ENCODE measurements around the gene HUS1B.
"Not testable (repeated sequence)": the region's sequence is repeated elsewhere in the genome, so short reads cannot be mapped to it uniquely, and the experiment has no call there.

The HUS1B gene

DNA sequence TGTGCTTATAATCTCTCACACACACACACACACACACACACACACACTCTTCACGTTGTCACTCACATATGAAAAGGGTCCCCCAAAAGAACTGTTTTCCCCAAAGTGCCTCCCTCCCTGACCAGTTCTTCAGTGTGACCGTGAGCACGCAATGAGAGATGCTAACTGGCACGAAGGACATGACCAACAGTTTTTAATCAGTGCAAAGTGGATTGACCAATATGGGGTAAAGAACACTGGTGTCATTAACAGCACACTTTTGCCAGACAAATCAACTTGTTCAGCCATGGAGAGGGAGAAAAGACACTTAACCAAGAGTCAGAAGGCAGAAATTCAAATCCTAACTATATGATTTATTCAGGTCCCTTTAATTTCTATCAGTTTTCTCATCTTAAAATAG lies 21.0 kb upstream of the HUS1B start:
- no peak for DNase-seq

DNA sequence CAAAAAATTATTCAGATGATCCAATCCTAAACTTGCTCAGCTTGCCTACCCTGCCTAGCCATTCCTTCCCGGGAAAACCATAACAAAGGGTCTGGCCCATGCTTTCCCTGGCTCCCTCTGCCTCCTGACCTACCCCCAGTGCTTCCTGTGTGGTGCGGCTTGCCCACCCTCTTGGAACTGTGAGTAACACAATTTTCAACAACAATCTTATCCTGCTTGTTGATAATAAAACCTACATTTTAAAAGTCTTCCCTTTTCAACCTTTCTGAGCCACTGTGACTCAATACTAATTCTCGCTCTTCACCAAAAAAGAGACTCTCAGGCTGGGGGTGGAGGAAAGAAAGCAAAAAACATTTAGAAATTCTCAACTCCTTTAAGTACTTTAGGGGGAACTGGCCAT lies 18.1 kb upstream of the HUS1B start:
- DNase-seq = no peak

DNA sequence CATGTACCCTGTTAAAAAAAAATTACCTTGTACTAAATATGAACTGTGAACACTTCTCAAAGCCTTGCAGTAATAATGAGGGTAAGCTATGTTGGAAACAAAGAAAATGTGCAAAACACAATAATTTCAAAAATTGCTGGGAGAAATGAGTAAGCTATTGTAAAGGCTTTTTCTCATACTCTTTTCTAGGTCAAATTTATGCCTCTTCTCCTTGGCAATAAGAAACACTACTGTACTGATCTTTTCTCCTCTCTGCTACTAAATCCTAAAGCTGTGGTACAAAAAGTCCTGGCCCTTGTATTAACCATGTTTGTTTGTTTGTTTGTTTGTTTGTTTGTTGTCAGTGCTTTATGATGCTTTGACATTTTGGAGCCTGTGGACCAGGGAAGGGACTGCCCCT lies 17.5 kb upstream of the HUS1B start:
- no peak for DNase-seq

DNA sequence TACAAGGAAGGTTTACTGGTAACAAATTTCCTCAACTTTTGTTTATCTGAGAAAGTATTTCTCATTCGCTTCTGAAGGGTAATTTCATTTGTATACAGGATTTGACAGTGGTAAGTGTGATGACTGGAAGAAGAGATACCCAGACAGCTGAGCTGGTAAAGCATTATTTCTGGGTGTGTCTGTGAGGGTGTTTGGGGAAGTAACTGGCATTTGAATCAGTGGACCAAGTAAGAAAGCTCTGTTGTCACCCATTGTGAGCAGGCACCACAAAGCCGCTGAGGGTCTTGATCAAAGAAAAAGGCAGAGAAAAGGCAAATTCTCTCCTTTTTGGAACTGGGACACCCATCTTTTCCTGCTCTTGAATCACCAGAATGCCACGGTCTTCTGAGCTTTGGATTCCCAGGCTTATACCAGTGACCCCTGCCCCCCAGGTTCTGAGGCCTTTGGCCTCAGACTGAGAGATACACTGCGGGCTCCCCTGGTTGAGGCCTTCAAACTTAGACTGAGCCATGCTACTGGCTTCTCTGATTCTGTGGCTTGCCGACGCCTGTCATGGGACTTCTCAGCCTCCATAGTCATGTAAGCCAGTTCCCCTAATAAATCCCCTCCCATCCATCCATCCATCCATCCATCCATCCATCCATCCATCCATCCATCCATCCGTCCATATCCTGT lies 10.5 kb upstream of the HUS1B start:
- no peak for DNase-seq

DNA sequence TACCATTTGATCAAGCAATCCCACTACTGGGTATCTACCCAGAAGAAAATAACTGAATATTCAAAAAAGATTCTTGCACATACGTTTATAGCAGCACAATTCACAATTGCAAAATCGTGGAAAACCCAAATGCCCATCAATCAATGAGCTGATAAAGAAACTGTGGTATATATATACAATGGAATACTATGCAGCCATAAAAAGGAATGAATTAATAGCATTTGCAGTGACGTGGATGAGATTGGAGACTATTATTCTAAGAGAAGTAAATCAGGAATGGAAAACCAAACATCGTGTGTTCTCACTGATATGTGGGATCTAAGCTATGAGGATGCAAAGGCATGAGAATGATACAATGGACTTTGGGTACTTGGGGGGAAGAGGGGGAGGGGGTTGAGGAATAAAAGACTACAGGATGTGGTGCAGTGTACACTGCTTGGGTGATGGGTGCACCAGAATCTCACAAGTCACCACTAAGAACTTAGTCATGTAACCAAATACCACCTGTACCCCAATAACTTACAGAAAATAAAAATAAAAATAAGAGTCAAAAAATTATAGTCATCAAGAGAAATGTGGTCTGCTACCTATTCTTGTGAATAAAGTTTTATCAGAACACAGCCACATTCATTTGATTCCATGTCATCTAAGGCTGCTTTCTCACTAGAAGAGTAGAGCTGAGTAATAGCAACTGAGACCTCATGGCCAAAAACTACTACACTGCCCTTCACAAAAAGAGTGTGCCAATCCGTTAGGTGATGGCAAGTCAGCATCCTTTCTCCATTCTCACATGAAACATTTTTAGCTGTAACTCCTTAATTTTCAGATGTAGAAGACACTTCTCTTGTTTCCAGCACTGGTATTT lies 8.7 kb upstream of the HUS1B start:
- no peak for DNase-seq

DNA sequence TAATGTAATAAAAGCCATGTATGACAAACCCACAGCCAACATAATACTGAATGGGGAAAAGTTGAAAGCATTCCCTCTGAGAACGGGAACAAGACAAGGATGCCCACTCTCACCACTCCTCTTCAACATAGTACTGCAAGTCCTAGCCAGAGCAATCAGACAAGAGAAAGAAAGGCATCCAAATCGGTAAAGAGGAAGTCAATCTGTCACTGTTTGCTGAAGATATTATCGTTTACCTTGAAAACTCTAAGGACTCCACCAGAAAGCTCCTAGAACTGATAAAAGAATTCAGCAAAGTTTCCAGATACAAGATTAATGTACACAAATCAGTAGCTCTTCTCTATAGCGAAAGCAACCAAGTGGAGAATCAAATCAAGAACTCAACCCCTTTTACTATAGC lies 6.9 kb upstream of the HUS1B start:
- not testable (repeated sequence) for DNase-seq

DNA sequence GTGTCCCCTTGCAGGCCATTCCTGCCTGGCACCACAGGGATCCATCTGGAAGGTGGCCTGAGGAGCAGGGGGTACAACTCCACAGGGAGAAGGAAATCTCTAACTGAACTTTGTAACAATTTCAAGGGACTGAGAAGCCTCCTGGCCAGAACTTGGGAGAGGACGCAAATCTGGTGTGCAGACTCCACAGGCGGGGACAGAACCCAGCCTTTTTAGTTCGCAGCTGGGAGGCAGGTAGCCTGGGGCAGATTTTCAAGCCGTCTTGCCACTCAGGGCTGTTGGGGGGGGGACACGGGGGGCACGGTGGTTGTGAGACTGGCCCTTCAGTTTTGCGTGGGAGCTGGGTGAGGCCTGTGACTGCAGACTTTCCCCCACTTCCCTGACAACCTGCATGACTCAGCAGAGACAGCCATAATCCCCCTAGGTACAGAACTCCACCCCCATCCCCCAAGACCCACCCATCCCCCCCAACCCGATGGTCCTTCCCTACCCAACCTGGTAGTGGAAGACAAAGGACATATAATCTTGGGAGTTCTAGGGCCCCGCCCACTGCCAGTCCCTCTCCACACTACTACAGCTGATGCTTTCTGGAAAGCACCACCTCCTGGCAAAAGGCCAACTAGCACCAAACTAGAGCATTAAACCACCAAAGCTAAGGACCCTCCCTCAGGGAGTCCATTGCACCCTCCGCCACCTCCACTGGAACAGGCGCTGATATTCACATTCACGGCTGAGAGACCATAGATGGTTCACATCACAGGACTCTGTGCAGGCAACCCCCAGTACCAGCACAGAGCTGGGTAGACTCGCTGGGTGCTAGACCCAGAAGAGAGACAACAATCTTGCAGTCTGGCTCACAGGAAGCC lies 3.0 kb upstream of the HUS1B start:
- no peak for DNase-seq

DNA sequence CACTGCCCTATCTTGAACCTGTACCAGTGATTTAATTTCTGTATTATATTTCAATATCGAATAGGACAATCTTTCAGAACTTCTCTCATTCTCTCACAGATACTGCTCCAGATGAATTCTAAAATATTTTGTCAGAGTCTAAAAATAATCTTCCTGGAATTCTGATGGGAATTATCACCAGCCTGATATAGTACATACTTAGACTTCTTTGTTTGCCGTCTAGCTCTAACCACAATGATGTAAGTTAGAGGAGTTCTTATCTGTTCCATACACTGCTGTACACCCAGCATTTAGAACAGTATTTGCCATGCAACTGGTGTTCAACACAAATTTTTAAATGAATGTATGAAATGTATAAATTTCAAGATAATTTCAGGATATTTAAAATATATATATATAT lies 1.3 kb upstream of the HUS1B start:
- no peak for DNase-seq

DNA sequence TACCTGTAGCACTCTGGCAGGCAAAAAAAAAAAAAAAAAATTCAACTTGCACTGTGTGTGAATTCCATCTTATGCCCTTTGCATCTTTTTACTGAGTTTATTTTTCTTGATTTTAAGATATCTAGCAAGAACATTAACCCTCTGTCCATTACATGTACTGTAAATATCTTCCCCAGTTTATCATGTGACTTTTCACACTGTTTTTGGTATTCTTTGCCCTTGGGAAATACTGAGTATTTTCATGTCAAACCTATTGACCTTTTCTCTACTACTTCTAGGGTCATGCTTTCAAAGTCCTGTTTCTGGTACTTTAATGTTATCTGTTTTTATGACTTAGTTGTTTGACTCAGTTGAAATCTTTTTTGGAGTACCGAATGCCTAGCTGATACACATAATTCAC lies 843 bp upstream of the HUS1B start:
- DNase-seq = no peak

DNA sequence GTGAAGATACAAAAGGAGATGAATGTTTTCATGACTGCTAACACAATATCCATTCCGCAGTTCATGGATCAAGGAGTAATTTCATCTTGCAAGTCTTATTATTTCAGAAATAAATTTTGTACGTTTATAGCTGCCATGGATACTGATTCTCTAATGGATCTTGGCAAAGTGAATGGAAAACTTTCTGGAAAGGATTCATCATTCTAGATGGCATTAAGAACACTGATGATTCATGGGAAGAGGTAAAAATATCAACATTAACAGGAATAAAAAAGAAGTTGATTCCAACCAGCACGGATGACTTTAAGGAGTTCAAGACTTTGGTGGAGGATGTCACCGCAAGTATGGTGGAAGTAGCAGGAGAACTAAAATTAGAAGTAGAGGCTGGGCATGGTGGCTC lies 2.8 kb downstream of the HUS1B start:
- no peak for DNase-seq

DNA sequence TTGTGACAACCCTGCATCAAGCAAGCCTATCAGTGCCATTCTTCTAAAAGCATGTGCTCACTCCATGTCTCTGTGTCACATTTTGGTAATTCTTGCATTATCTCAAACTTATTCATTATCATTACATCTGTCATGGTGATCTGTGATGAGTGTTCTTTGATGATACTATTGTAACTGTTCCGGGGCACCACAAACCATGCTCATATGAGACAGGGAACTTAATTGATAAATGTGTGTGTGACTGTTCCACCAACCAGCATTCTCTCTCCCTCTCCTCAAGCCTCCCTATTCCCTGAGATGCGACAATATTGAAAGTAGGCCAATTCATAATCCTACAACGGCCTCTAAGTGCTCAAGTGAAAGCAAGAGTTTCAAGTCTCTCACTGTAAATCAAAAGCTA lies 4.0 kb downstream of the HUS1B start:
- DNase-seq = no peak

DNA sequence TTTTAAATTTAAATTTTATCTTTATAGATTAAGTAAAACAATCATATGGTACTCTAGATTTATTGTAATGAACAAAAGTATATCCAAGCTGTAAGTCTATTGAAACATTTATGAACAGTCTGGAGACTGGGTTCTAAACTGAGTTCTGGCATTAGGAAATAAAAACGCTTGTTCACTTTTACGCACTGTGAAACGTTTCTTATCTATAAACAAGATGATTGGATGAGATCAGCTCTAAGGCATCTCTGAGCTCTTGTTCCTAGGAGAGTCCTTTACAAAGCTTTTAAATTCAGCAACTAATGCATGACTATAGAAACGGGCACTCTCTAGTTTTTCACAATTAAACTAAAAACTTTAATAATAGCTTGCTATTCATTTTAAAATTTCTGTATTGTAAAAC lies 6.8 kb downstream of the HUS1B start:
- no peak for DNase-seq

DNA sequence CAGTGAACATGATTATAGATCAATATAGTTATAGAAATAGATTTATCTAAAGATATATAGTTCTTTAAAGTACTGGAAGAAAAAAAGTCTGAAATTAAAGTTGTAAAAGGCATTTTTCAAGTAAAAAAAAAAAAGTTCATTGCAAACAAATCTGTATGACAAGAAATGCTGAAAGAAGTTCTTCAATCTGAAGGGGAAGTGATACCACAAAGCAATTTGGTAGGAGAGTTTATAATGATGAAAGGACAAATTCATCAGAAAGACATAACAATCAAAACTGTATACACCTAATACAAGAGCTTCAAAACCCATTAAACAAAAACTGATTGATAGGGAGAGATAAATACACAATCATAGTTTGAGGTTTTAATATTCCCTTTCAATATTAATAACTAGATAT lies 14.1 kb downstream of the HUS1B start:
- DNase-seq = no peak

DNA sequence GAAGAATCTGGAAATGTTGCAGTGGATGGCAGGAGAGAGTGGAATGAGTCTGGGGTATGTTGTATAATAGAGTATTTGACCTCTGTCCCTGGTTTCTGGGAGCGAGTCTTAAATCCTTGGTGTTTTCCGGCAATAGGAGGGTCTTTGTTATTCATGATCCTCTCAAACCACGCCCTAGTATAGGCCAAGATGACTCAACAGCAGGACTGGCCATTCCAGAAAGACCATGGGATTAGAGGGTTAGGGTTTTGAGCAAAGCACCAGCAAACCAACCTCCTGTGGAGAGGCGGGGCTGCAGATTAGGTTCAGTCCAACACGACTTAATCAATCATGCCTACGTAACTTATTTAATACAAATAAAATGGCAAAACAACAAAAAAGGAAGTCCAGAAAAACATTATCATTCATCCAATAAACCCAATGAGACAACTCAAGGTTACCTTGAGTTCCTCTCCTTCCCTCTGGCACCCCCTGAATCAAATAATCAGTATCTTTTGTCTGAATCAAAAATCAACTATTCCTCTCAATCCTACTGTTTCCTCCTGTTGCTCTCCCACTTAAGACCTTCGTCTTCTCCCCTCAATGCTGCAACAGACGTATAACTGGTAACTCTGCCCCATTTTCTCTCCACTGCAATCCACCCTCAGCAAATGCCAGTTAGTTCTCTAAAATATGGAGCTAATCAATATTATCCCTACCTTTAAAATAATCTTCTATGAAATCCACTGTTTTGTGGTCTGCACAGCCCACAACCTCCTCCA lies 15.5 kb downstream of the HUS1B start:
- no peak for DNase-seq

DNA sequence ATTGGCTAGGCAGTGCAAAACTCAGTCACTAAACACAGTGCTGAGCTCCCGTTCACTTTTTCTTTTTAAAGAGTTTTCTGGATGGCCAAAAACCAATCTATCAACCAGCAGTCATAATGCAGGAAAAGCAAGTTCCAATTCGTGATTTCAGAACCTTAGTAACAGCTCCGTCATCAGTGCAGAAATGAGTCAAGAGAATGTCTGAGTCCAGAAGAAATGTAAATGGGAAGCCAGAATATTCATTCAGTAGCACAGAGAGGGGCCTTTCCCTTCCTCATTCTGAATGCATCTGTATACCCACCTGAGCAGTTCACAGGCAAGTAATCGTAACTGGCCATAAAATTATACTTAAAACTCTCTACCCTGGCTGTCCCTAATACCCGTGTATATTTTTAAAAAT lies 20.4 kb downstream of the HUS1B start:
- DNase-seq = no peak

DNA sequence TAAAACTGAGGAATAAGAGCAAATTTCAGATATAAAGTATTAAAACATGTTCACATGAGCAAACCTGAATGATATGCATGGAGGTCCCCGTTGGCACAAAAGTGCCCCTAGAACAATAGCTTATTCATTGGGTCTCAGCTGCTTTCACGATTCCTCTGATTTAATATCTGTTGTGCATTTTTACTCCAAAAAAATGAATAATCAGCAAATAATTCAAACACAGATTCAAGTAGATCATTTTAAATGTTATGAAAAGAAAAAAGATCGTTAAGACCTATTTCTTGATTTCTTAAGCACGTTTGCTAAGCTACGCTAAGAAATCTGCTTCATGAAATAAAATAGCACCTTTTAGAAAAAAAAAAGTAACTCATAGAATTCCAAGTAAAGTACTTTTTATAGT lies 21.7 kb downstream of the HUS1B start:
- DNase-seq = no peak

DNA sequence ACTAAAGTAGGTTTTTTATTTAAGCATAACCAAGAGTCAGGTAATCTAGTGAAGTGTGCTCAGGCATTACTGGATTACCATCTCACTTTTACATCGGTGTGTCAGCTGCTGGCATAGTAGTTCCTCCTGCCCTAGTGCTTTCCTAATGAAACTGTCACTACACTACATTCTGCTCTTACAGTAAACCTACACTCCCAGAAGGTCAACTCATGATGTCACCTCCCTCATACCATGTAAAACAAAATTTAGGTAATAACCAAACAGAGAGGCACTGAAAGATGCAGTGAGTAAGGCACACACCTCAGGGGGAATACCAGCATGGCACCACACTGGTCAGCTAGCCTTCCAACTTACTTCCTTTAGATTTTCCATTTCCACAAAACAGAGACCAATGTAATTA lies 23.3 kb downstream of the HUS1B start:
- DNase-seq = no peak

DNA sequence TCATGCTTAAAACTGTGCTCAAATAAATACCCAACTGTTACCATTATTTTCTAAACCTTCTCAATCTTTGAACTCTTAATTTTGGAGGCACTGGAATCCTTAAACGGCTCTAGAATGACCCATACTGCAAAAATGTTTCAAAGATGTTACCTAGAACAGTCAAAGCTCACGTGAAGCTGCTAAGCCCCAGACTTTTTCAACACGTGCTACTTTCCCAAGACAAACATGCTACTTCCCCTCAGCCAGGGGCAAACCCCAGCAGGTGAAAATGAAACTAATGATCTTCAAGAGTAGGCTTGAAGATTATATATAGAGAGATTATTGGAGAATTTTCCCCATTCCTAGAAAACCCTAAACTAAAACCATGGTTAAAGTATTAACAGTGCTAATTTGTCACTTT lies 28.1 kb downstream of the HUS1B start:
- no peak for DNase-seq

DNA sequence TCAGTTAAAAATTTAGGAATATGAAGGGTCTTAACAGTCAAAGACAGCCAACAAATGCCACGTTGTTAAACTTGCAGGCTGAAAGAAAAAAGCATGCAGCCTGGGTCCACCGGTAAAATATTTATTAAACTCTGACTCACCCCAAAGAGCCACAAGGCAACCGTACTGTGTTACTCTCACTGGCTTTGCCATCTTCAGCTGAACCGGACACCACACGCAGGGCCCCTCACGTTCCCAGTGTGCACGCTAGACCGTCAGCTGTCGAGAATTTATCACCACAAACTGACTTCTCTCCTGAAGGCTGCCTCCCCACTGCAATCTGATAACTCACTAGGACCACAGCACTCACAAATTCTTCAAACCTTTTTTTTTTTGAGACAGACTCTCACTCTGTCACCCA lies 30.7 kb downstream of the HUS1B start:
- no peak for DNase-seq

DNA sequence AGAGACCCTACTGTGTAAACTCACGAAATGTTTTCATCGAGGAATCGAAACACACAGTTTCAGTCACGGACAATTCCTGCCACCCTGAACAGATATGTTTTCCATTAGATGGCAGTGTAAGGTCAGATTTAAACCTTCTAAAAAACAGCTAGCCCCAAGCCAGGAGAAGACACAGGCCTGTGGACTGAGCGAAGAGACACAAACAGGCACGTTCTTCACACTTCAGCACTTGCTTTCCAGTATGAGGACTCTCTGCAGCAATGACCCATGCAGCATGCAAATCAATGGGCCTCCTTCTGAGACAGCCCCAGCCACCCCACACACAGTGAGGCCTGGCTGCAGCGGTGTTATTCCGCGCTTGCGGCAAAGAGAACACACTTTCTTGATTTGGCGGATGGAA lies 31.9 kb downstream of the HUS1B start:
- no peak for DNase-seq

DNA sequence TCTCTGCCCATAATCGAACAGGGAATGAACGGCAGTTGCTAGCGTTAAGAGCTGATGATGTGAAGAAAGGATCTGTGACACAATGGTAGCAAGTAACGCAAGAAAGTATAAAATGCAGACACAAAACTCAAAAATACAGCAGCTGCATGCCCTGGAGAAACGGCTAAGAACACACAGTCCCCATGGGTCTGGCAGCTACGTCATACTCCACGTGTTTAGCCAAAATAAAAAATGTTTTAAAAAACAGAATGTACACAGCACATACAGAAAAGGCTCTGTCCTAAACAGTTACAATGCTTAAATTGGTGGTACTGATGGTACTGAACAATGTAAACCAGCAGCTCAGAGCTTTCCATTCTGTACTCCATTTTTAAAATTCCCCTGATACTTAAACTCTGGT lies 34.4 kb downstream of the HUS1B start:
- no peak for DNase-seq

DNA sequence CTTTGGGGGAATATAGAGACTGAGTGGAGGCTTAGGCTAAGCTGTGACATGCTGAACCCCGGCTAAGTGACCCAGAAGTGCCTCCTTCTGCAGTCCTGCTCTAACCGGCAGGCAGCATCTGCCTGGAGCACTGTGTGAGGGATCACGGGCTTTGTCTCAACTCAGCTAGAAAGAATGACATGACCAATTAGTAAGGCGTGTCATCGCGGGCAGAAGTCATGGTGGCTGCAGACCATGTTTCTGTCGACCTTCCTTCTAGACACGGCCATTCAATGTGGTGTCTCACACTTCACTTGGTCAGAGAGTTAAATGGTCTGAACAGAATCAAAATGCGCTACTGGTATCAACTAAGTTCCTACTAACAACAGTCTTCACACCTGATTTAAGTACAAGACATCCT lies 35.0 kb downstream of the HUS1B start:
- DNase-seq = no peak

DNA sequence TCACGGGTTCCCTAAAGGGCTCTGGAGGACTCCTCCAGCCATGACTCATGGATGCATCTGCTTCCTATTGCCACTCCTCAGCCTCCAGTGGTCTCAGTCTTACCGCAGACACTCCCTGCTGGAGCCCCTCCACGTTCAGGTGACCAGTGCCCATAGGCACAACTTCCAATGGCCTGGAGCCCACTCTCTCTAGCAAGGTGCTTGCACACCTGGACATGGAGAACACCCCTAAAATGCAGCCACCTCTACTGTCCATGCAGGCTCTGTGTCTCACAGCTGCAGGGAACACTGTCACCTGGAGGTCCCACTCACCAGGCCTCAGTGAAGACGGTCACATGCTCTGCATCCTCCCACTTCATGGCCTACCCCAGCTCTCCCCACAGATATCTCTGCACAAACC lies 36.0 kb downstream of the HUS1B start:
- DNase-seq = no peak
